Measurements from ENCODE around the gene SLC13A3.

The SLC13A3 gene

DNA sequence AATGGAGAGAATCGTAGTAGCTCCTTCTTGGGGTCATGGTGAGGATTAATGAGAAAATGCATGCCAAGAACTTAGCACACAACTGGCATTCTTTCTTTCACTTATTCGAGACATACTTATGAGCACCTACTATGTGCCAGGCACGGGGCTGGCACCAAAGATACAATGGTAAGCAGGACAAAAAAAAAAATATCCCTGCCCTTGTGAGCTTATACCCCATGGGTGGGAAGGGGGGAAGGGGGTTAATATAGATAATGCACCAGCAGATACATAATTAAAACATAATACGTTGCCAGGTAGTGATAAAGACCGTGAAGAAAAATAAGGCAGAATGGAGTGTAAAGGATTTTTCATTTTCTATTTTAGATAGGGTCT lies 8.3 kb downstream of the SLC13A3 start:
- Histone ChIP-seq H3K27ac (no peak overlapping the region), H3K36me3 (ENCODE audit: insufficient read depth, low read length) (no peaks in the 10 kb centered on the region), H3K9ac (ENCODE audit: insufficient read length) (no peak overlapping the region), H3K9me3 (ENCODE audit: low read depth, low read length) (no peaks in the 10 kb centered on the region), H3K4me3 (no peak overlapping the region)
- DNase-seq (ENCODE audit: low read depth, low spot score): no peak
- TF ChIP-seq FOXP2 (optimal IDR thresholded peaks at IDR 0.05; ENCODE audit: control extremely low read depth, extremely low read length, insufficient read depth) (no peak), POLR2AphosphoS5 (IDR thresholded peaks at IDR 0.05; ENCODE audit: borderline replicate concordance, low read depth, low read length) (no peak), EZH2 (IDR thresholded peaks at IDR 0.05) (no peak)

DNA sequence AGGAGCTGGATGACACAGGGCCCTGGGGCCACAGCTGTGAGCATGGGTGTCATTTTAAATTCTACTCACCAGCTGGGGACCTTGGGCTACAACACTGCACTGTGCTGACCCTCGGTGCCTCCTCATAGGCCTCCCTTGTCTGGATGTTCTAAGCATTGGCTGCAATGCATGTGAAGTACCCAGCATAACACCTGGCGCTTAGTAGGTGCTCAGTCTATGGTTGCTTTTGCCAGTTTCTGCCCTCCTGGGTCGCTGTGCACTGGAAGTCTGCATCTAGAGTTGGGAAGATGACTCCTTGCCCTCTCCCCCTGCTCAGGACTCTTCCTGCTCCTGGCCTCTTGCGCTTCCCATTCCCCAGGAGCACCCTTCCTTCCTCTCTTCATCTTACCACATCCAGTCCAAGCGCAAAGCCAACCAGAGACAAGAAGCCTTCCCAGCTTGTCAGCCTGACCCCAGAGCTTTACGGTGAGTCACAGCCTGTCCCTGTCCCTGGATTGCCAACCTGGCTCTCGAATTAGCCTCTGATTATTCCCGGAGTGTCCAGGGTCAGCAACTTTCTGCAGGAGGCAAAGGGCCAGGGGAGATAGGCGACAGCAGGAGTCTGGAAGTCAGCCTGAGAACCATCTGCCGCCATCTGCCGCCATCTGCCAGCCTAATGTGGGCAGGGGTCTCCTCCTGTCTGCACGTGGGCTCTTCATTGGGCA lies 8.8 kb downstream of the SLC13A3 start:
- no peak for DNase-seq (ENCODE audit: low read depth, low spot score)
- Histone ChIP-seq H3K27ac (no peak overlapping the region), H3K4me3 (no peak overlapping the region), H3K9me3 (ENCODE audit: low read depth, low read length) (no peaks in the 10 kb centered on the region), H3K9ac (ENCODE audit: insufficient read length) (no peak overlapping the region), H3K36me3 (ENCODE audit: insufficient read depth, low read length) (no peaks in the 10 kb centered on the region)
- TF ChIP-seq EZH2 (IDR thresholded peaks at IDR 0.05): no peak
- no peak for TF ChIP-seq FOXP2 (optimal IDR thresholded peaks at IDR 0.05; ENCODE audit: control extremely low read depth, extremely low read length, insufficient read depth)
- TF ChIP-seq POLR2AphosphoS5 (IDR thresholded peaks at IDR 0.05; ENCODE audit: borderline replicate concordance, low read depth, low read length): no peak

DNA sequence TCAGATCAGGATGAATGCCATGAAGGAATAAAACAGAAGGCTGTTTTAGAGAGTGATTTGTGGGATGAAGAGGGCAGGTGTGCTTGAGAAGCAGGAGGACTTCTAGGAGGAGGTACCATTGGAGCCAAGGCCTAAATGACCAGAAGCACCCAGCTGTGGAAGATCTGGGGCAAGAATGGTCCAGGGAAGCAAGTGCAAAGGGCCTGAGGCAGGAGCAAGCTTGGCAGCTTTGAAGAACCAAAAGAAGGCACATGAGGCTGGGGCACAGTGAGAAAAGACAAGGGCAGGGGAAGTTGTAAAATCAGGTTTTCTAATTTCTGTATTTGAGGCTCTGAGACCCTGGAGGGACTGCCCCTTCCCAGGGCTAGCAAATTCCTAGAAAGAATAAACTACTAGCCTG lies 9.8 kb downstream of the SLC13A3 start:
- H3K27ac ChIP-seq: no peak overlapping the region
- no peak overlapping the region for H3K4me3 ChIP-seq
- no peaks in the 10 kb centered on the region for H3K36me3 ChIP-seq (ENCODE audit: insufficient read depth, low read length)
- no peak overlapping the region for H3K9ac ChIP-seq (ENCODE audit: insufficient read length)
- DNase-seq (ENCODE audit: low read depth, low spot score): no peak
- no peaks in the 10 kb centered on the region for H3K9me3 ChIP-seq (ENCODE audit: low read depth, low read length)
- TF ChIP-seq EZH2 (IDR thresholded peaks at IDR 0.05) (no peak), POLR2AphosphoS5 (IDR thresholded peaks at IDR 0.05; ENCODE audit: borderline replicate concordance, low read depth, low read length) (no peak), FOXP2 (optimal IDR thresholded peaks at IDR 0.05; ENCODE audit: control extremely low read depth, extremely low read length, insufficient read depth) (no peak)

DNA sequence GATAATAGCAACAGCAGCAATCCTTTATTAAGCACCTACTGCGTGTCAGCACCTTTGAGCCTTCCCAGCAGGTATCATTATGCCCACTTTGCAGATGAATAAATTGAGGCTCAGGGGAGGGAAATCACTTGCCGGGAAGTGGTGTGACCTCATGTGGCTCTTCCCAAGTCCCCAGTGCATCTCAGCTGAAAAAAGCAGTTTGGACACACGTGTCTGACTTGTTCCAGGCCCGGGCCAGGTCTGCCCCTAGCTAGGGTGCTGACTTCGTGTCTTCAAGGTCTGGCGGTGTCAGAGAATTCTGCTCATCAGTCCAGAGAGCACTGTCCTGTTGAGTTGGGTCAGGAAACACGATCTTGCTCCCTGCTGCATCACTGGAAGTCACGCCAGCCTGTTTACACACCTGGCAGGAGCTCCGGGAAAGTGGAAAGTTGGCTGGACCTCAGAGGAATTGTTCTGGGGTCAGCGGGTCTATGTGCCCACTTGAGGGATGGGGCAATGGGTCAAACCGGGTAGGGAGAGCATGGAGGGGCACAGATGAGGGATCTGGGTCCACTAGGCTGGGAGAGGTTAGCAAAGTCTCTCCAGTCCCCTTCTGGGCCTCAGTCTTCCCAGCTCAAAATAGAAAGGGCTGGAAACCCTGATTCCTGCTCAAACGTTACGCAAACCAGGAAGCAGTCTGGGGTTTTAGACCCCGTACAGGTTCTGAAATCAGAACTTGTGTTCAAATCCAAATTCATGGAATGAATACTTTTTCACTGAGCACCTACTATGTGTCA lies 10.5 kb downstream of the SLC13A3 start:
- TF ChIP-seq FOXP2 (optimal IDR thresholded peaks at IDR 0.05; ENCODE audit: control extremely low read depth, extremely low read length, insufficient read depth) (no peak), POLR2AphosphoS5 (IDR thresholded peaks at IDR 0.05; ENCODE audit: borderline replicate concordance, low read depth, low read length) (no peak), EZH2 (IDR thresholded peaks at IDR 0.05) (no peak)
- Histone ChIP-seq H3K36me3 (ENCODE audit: insufficient read depth, low read length) (no peaks in the 10 kb centered on the region), H3K9me3 (ENCODE audit: low read depth, low read length) (no peaks in the 10 kb centered on the region), H3K4me3 (no peak overlapping the region), H3K27ac (no peak overlapping the region), H3K9ac (ENCODE audit: insufficient read length) (no peak overlapping the region)
- DNase-seq (ENCODE audit: low read depth, low spot score): no peak

GRCh38 chr20:46640044-46640443 lies 11.2 kb downstream of the SLC13A3 start:
- Histone ChIP-seq H3K4me3 (no peak overlapping the region), H3K9ac (ENCODE audit: insufficient read length) (no peak overlapping the region), H3K27ac (no peak overlapping the region), H3K36me3 (ENCODE audit: insufficient read depth, low read length) (no peaks in the 10 kb centered on the region), H3K9me3 (ENCODE audit: low read depth, low read length) (no peaks in the 10 kb centered on the region)
- no peak for TF ChIP-seq EZH2 (IDR thresholded peaks at IDR 0.05)
- no peak for TF ChIP-seq POLR2AphosphoS5 (IDR thresholded peaks at IDR 0.05; ENCODE audit: borderline replicate concordance, low read depth, low read length)
- no peak for TF ChIP-seq FOXP2 (optimal IDR thresholded peaks at IDR 0.05; ENCODE audit: control extremely low read depth, extremely low read length, insufficient read depth)
- DNase-seq (ENCODE audit: low read depth, low spot score): no peak

- H3K27ac ChIP-seq: no peak overlapping the region
- TF ChIP-seq EZH2 (IDR thresholded peaks at IDR 0.05) (no peak), POLR2AphosphoS5 (IDR thresholded peaks at IDR 0.05; ENCODE audit: borderline replicate concordance, low read depth, low read length) (no peak), FOXP2 (optimal IDR thresholded peaks at IDR 0.05; ENCODE audit: control extremely low read depth, extremely low read length, insufficient read depth) (no peak)
Measured at GRCh38 chr20:46639587-46639986, 11.7 kb downstream of the SLC13A3 start.

DNA sequence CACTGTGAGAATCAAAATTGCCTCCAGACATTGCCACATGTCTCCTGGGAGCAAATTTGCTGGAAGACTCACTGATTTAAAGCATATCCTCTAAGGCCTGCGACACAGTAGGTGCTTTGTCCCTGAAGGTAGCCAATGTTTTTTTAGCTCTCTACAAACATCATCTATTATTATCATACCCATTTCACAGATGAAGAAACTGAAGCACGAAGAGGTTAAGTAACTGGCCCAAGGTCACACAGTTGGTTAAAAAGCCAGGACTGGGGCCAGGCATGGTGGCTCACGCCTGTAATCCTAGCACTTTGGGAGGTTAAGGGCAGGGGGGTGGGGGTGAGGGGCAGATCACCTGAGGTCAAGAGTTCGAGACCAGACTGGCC lies 12.4 kb downstream of the SLC13A3 start:
- H3K9ac ChIP-seq (ENCODE audit: insufficient read length): no peak overlapping the region
- H3K27ac ChIP-seq: no peak overlapping the region
- H3K4me3 ChIP-seq: no peak overlapping the region
- no peaks in the 10 kb centered on the region for H3K36me3 ChIP-seq (ENCODE audit: insufficient read depth, low read length)
- no peak for DNase-seq (ENCODE audit: low read depth, low spot score)
- TF ChIP-seq FOXP2 (optimal IDR thresholded peaks at IDR 0.05; ENCODE audit: control extremely low read depth, extremely low read length, insufficient read depth) (no peak), EZH2 (IDR thresholded peaks at IDR 0.05) (no peak), POLR2AphosphoS5 (IDR thresholded peaks at IDR 0.05; ENCODE audit: borderline replicate concordance, low read depth, low read length) (no peak)
- no peaks in the 10 kb centered on the region for H3K9me3 ChIP-seq (ENCODE audit: low read depth, low read length)

More at GRCh38 chr20:46639587-46639986, 11.7 kb downstream of the SLC13A3 start:
- no peak for DNase-seq (ENCODE audit: low read depth, low spot score)
- Histone ChIP-seq H3K4me3 (no peak overlapping the region), H3K9me3 (ENCODE audit: low read depth, low read length) (no peaks in the 10 kb centered on the region), H3K9ac (ENCODE audit: insufficient read length) (no peak overlapping the region), H3K36me3 (ENCODE audit: insufficient read depth, low read length) (no peaks in the 10 kb centered on the region)

- no peaks in the 10 kb centered on the region for H3K9me3 ChIP-seq (ENCODE audit: low read depth, low read length)
- no peak overlapping the region for H3K27ac ChIP-seq
- no peaks in the 10 kb centered on the region for H3K36me3 ChIP-seq (ENCODE audit: insufficient read depth, low read length)
- no peak overlapping the region for H3K4me3 ChIP-seq
- DNase-seq (ENCODE audit: low read depth, low spot score): no peak
- H3K9ac ChIP-seq (ENCODE audit: insufficient read length): no peak overlapping the region
- TF ChIP-seq EZH2 (IDR thresholded peaks at IDR 0.05) (no peak), FOXP2 (optimal IDR thresholded peaks at IDR 0.05; ENCODE audit: control extremely low read depth, extremely low read length, insufficient read depth) (no peak), POLR2AphosphoS5 (IDR thresholded peaks at IDR 0.05; ENCODE audit: borderline replicate concordance, low read depth, low read length) (no peak)
Measured at GRCh38 chr20:46638134-46638897, 12.9 kb downstream of the SLC13A3 start.

Data from SK-N-MC (cell line).